Activated CD8-positive, alpha-beta memory T cell treated with anti-CD3 and anti-CD28 coated beads for 24 hours (primary cell): ENCODE results near the gene C16orf89.
"Not testable (repeated sequence)": the region's sequence is repeated elsewhere in the genome, so short reads cannot be mapped to it uniquely, and the experiment has no call there.

Experiments
- DNase-seq: peaks from one replicate; pipeline ENCODE4 v3.0.0-alpha.2; 2020

Gene C16orf89

DNA sequence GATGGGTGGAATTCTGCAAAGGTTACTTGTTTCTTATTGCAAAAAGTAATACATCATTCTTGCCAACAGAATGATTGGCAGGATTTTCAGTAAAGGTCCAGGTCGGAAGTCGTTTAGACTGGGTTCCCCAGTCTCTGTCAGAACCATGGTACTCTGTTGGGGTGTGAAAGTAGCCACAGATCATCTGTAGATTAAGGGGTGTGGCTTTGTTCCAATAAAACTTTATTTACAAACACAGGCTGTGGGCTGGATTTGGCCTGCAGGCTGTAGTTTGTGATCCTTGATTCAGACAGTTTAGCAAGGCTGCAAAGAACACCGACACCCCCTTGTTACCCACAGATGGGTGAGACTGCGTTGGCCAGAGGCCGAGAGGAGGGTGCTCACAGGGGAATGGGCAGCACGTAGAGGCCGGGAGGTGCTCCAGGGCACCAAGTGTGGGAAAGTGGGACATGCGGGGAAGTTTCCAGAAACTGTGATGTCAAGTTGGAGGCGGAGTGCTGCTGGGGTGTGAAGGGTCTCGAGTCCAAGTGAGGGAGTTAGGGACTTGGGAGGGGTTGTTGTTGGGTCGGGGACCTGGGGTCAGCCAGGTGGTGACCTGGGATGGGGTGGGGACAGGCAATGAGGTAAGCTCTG is 18.5 kb upstream of the C16orf89 start:
- DNase-seq = not testable (repeated sequence)

DNA sequence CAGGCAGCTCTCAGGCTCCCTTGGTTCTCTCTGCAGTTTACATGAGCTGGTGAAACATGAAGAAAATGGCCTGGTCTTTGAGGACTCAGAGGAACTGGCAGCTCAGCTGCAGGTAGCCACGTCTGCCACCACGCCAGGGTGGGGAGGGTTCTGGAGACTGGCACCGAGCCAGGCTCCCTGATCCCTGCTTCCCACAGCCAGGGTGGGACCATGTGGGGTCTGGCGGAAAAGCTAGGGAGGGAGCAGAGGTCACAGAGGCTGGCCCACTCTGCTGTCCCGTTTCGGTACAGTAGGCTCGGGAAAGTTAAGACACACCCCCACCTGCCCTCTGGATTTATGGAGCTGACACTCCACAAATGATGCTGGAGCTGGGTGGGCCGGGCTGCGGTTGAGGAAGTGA is 17.9 kb upstream of the C16orf89 start:
- not testable (repeated sequence) for DNase-seq

- DNase-seq = not testable (repeated sequence)
Observed at GRCh38 chr16:5080996-5081395, 15.2 kb upstream of the C16orf89 start.

GRCh38 chr16:5080461-5080860 is 14.7 kb upstream of the C16orf89 start:
- not testable (repeated sequence) for DNase-seq

DNA sequence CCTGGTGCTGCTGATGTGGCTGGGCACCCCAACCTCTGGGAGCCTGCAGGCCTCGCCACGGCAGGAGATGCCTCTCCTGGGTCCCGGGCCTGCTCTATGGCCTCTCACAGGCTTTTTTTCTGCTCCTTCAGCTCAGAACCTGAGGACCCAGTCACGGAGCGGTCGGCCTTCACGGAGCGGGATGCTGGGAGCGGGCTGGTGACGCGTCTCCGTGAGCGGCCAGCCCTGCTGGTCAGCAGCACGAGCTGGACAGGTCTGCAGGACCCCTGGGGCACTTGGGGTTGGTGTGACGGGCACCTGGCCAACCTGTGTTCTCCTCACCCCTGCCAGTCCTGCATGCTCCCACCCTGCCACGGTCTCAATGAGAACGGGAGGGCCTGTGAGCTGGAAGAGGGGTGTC is 12.9 kb upstream of the C16orf89 start:
- no peak for DNase-seq

- DNase-seq = no peak
Observed at GRCh38 chr16:5077304-5077703, 11.5 kb upstream of the C16orf89 start.

DNA sequence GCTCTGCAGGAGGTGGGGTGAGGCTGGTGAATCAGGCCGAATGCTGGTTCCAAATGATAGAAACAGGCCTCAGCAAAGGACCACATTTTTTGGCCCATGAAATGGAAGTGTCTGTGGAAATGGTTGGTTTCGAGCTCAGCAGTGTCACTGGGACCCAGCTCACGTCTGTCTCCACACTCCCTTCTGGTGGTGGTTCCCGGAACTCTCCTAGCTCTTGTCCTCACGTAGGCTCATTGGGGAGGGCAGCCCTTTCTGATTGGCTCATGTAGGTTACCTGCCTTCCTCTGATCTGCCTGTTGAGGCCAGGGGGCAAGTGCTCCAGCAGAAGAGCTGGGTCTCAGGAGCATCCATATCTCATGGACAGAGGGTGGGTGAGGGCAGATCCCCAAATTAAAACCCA is 9.9 kb upstream of the C16orf89 start:
- DNase-seq = no peak

GRCh38 chr16:5073771-5074170 is 8.0 kb upstream of the C16orf89 start:
- not testable (repeated sequence) for DNase-seq

DNA sequence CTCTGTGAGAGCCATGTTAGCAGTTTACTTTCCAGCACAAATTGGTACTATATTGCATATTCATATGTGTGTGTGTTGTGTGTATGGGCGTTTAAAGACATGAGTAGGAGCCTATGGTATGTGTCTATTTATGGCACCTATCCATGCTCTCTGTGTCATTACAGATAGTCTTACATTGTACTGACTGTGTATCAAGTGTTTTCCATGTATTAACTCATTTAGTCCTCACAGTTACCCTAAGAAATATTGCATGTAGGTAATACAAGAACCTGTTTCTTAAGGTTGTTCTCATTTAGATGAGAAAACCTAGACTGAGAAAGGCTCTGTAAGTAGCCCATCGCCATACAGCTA is 7.5 kb upstream of the C16orf89 start:
- no peak for DNase-seq

- no peak for DNase-seq
Observed at GRCh38 chr16:5072334-5073278, 6.8 kb upstream of the C16orf89 start.

GRCh38 chr16:5071681-5072333 is 6.1 kb upstream of the C16orf89 start, which contains the start of gene ALG1:
Gene ALG1 (plus strand): TSS chr16:5071843. CDS start chr16:5071850, 7 bp downstream.
- peak; percentile 96 for DNase-seq

DNA sequence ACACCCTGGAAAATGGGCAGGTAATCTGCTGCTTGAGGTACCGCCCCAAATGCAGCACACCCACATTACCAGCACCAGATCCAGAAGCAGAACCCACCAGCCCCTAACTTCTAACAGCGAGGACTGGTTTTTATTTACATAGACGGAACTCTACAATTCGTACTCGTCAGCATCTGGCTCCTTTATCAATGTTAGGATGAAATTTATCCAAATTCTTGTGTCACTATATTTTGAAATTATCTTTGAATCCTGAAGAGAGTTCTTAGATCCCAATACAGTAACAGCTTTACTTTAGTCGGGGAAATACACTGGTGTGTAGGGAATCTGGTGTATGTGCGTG is 5.6 kb upstream of the C16orf89 start:
- DNase-seq = no peak

- DNase-seq = no peak
Observed at GRCh38 chr16:5070431-5071186, 4.9 kb upstream of the C16orf89 start.

DNA sequence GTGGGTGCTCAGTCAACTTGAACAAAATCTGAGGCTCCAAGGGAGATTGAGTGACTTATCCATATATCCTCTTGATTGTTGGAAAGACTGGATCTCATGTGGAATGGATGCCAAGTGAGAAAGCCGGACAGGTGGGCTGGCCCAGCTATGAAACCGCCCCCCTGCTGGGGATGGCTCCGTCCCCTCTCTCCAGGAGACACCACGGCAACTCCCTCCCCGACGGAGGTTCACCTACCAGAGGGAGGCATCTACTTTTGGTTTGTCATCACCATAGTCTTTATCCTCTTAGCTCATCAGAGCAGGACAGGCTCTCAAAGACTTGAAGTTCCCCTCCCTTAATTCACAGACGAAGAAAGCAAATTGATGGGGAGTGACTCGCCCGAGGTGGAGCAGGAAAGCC is 4.1 kb upstream of the C16orf89 start:
- DNase-seq = no peak

DNA sequence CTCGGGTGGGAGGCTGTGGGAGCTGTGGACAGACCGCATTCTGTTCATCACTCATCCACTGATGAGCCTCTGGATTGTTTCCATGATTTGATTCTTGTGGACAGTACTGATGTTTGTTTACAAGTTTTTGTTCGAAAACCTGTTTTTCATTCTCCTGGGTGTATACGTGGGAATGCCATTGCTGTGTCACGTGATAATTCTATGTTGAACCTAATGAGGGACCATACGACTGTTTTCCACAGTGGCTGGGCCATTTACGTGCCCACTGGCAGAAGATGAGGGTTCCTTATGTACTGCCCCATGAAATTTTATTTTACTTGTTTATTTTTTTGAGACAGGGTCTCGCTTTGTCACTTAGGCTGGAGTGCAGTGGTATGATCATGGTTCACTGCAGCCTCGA is 3.3 kb upstream of the C16orf89 start:
- no peak for DNase-seq

- no peak for DNase-seq
Observed at GRCh38 chr16:5066511-5066910, 755 bp upstream of the C16orf89 start.

DNA sequence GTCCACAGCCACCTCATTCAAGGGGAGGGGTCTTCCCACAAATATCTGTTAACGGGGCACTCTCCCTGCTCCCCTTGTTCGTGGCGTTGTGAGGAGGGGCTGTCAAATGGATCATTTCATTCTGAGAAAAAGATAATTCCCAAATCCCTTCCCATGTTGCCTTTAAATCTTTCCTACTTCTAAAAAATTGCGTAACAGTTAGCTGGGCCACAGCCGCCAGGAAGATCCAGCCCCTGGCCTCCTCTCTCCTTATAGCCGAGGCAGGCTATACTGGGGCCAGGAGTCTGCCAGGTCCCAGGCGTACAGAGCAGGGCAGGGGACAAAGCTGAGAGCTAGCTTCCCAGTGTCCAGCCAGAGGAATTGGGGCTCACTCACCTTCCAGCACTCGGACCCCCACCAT is 430 bp downstream of the C16orf89 start:
- DNase-seq = no peak

GRCh38 chr16:5064915-5065314 is 841 bp downstream of the C16orf89 start:
- no peak for DNase-seq

DNA sequence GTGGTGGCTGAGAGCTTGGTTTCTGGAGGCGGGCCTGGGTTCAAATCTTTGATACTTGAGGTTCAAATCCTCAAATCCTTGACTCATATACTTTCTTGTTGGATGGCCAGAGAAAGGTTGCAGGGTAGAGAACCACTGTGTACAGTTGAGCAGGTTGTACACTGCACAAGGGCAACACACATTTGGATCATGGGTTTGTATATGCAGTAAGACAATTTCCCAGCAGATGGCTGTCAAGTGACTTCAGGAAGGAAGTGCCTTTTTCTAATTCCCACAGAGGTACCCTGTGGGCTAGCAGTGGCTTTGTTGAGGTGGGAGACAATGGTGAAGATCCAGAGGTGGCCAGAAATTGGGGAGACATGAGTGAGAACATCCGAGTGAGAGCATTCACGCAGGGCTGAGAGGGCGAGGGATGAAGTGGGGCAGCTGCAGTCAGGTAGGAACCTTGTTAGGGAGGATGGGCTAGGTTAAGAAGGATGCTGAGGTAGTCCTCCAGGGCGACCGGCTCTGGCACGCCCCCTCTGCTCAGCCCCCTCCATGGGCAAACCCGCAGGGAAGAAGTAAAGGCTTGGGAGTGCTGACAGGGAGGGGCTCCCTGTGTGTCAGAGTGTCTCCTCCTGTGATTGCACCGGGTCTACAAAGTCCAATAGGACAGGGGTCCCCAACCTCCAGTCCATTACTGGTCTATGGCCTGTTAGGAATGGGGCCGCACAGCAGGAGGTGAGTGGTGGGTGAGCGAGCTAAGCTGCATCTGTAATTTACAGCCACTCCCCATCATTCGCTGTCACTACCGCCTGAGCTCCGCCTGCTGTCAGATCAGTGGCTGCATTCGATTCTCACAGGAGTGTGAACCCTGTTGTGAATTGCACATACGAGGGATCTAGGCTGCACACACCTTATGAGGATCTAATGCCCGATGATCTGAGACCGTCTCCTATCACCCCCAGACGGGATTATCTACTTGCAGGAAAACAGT is 2.7 kb downstream of the C16orf89 start:
- no peak for DNase-seq

GRCh38 chr16:5062051-5062450 is 3.7 kb downstream of the C16orf89 start:
- no peak for DNase-seq

DNA sequence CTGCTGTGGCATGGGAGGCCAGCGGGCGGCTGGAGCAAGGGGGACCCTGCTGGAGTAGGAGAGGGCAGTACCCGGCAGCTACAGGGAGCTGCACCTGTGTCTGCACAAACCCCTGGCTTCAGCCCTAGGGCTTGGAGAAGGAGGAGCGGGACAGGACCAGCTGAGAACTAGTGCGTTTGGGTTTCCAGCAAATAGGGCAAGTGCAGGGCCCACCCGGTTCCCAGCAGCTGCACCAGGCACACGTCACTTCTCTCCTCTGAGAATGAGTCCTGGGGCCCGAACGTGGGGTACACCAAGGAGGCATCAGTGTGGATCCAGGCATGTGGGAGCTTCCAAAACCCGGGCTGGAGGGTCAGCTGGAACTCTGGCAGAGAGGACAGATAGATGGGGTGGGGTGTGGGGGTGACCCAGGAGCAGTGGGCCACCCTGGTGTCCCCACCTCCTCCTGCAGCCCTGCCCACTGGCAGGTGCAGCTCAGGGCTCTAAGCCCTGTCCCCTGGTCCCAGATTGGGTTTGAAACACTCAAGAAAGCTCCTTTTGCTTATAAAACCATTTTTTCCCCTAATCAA is 5.6 kb downstream of the C16orf89 start:
- no peak for DNase-seq
